SH-SY5Y (cell line): ENCODE data around the gene IRX5.

Source experiments
- GATA2 ChIP-seq: IDR thresholded peaks from 2 replicates; pipeline ENCODE4 v1.6.1; 2011; ENCODE audit warnings: mild to moderate bottlenecking, low read depth, low read length
- GATA3 ChIP-seq: IDR thresholded peaks from 2 replicates; pipeline ENCODE4 v1.6.1; 2011; ENCODE audit warnings: low read depth, mild to moderate bottlenecking, low read length, moderate library complexity

The IRX5 gene

GRCh38 chr16:54953461-54953860 lies 22.8 kb downstream of the IRX5 start:
- TF ChIP-seq GATA2 (no peak), GATA3 (no peak)

DNA sequence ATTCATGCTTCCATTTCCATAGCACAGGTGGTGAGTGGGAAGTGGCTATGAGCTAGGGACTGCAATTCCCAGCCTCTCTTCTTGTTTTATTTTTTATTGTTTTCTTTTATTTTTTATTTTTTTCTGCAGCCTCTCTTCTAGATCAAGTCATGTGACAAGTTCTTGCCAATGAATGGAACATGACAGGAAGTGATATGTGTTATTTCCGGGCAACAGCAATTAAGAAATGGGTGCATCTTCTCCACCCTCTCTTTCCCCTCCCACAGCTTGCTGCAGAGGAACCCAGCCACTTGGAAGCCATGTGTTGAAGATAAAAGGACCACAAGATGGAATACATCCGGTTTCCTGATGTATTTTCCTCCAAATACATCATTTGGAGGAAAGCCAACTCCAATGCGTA lies 23.6 kb downstream of the IRX5 start:
- no peak for TF ChIP-seq GATA3
- no peak for TF ChIP-seq GATA2

GRCh38 chr16:54955757-54956156 lies 25.1 kb downstream of the IRX5 start:
- no peak for TF ChIP-seq GATA3
- no peak for TF ChIP-seq GATA2

- TF ChIP-seq GATA2 (no peak), GATA3 (no peak)
These were observed 26.9 kb downstream of the IRX5 start for GRCh38 chr16:54957403-54958166.

DNA sequence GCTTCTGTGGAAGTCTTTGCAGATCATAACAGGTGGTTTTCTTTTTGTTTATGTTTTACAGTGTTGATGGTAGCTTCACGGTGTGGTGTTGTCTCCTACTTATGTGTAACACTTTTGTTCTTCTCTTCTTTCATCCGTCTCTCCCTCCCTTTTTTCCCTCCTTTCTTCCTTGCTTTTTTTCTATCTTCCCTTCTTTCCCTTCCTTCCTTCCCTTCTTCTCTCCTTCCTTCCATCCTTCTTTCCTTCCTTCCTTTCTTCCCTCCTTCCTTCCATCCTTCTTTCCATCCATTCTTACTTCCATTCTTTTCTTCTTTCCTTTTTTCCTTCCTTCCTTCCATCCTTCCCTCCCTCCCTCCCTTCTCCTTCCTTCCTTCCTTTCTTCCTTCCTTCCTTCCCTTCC lies 31.4 kb downstream of the IRX5 start:
- no peak for TF ChIP-seq GATA3
- TF ChIP-seq GATA2: no peak

GRCh38 chr16:54964239-54964638 lies 33.6 kb downstream of the IRX5 start:
- TF ChIP-seq GATA3 (no peak), GATA2 (no peak)

GRCh38 chr16:54965464-54965863 lies 34.8 kb downstream of the IRX5 start:
- TF ChIP-seq GATA2 (no peak), GATA3 (no peak)

GRCh38 chr16:54968011-54968410 lies 37.3 kb downstream of the IRX5 start:
- no peak for TF ChIP-seq GATA3
- TF ChIP-seq GATA2: no peak

- TF ChIP-seq GATA2: no peak
- TF ChIP-seq GATA3: no peak
These were observed 38.1 kb downstream of the IRX5 start for GRCh38 chr16:54968784-54969183.

GRCh38 chr16:54970016-54970415 lies 39.4 kb downstream of the IRX5 start:
- TF ChIP-seq GATA3: no peak
- no peak for TF ChIP-seq GATA2

DNA sequence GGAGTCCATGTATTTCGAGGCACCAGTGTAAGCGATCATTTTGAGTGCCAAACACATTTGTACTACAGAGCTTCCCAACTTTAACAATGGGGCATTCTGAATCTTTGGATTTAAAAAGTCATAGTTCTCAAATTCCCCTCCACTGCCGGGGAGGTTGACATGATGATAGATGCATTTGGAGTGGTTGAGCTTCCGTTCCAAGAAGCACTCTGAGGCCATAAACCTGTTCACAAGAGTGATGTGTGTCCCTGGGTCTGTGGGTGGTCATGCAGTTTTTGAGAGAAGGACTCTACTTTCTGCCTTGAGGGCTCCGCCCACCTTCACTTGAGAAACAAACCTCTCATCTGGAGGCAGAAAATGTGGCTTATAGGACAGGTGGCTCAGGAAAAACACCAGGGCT lies 43.7 kb downstream of the IRX5 start:
- TF ChIP-seq GATA3 (no peak), GATA2 (no peak)

- no peak for TF ChIP-seq GATA2
- TF ChIP-seq GATA3: no peak
These were observed 46.1 kb downstream of the IRX5 start for GRCh38 chr16:54976651-54977200.

GRCh38 chr16:54977211-54977610 lies 46.5 kb downstream of the IRX5 start:
- TF ChIP-seq GATA3 (no peak), GATA2 (no peak)

- no peak for TF ChIP-seq GATA3
These were observed 50.2 kb downstream of the IRX5 start for GRCh38 chr16:54980821-54981220.
